AG20443 (cell line): ENCODE results near the gene MDH2.
A peak's percentile ranks its signal among the peaks of the same experiment; 100 is the strongest.
"Not testable (repeated sequence)": the region's sequence is repeated elsewhere in the genome, so short reads cannot be mapped to it uniquely, and the experiment has no call there.

Experiments
- DNase-seq: peaks from one replicate; pipeline ENCODE4 v3.0.0; 2012; ENCODE audit warnings: low spot score, mixed read lengths

The MDH2 gene

DNA sequence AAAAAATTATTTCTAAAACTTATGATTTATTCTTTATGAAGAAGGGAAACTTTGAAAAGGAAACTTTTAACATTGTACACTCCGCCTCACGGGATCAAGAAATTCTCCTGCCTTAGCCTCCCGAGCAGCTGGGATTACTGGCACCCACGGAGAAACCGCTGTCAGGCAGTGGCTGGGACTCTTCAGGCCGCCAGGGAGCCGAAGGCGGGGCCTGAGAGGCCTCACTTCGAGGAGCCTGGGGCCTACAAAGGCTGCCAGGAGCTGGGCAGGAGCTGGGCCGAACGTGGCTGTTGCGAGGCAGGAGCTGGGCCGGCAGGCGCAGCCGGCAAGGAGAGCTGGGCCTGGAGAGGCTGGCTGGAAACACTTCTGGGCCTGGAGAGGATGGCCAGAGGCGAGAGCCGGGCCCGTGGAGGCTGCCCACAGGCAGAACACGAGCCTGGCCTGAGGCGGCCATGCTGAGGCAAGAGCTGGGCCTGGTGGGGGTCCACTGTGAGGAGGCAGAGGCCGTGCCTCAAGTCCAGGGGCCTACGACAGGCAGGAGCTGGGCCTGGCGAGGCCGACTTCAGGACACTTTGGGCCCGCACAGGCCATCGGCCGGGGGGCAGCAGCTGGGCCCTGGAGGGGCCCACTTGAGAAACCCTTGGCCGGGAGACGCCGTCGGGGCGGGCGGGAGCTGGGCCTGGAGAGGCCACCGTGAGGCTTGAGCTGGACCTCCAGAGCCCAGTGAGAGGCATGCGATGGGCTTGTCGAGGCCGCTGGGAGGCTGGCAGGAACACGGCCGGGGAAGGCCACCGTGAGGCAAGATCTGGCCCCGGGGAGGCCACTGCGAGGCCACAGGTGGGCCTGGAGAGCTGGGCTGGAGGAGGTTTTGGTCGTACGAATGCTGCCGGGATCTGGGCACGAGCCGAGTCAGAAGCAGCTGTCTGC, 23.7 kb downstream of the MDH2 start:
- DNase-seq = no peak

DNA sequence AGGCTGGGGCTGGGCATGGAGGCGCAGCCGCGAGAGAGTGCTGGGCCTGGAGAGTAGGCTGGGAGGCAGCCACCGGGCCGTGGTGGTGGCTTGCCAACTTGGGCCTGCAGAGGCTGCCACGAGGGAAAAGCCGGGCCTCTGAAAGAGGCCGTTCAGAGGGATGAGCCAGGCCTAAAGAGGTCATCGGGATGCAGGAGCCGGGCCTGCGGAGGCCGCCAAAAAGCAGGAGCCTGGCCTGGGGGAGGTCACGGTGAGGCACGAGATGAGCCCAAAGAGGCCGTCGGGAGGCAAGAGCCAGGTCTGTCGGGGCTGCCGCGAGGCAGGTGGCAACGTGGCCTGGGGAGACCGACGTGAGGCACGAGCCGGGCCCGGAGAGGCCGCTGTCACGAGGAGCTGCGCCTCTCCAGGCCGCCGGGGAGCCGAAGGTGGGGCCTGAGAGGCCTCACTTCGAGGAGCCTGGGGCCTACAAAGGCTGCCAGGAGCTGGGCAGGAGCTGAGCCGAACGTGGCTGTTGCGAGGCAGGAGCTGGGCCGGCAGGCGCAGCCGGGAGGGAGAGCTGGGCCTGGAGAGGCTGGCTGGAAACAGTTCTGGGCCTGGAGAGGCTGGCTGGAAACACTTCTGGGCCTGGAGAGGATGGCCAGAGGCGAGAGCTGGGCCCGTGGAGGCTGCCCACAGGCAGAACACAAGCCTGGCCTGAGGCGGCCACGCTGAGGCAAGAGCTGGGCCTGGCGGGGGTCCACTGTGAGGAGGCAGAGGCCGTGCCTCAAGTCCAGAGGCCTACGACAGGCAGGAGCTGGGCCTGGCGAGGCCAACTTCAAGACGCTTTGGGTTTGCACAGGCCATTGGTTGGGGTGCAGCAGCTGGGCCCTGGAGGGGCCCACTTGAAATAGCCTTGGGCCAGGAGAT, 24.6 kb downstream of the MDH2 start:
- DNase-seq = no peak

DNA sequence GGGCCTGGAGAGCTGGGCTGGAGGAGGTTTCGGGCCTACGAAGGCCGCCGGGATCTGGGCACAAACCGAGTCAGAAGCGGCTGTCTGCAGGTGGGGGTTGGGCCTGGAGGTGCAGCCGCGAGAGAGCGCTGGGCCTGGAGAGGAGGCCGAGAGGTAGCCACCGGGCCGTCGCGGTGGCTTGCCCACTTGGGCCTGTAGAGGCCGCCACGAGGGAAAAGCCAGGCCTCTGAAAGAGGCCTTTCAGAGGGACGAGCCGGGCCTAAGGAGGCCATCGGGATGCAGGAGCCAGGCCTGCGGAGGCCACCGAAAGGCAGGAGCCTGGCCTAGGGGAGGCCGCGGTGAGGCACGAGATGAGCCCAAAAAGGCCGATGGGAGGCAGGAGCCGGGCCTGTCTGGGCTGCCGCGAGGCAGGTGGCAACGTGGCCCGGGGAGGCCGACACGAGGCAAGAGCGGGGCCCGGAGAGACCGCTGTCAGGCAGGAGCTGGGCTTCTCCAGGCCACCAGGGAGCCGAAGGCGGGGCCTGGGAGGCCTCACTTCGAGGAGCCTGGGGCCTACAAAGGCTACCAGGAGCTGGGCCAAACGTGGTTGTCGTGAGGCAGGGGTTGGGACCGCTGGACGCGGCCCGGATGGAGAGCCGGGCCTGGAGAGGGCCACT, 25.6 kb downstream of the MDH2 start:
- no peak for DNase-seq

DNA sequence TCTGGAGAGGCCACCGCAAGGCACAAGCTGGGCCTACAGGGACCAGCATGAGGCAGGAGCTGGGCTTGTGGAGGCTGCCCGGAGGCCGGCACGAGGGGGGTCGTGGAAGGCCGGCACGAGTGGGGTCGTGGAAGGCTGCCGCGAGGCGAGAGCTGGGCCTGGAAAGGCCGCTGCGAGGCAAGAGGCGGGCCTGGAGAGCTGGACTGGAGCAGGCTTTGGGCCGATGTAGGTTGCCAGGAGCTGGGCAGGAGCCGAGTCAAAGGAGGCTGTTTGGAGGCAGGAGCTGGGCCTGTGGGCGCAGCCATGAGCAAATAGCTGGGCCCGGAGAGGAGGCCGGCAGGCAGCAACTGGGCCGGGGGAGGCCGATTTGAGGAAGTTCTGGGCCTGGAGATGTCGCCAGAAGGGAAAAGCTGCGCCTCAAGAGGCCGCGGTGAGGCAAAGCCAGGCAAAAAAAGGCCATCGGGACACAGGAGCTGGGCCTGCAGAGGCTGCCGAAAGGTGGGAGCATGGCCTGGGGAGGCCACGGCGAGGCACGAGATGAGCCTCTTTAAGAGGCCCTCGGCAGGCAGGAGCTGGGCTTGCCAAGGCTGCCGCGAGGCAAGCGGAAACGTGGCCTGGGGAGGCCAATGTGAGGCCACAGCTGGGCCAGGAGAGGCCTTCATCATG, 26.5 kb downstream of the MDH2 start:
- DNase-seq = no peak

DNA sequence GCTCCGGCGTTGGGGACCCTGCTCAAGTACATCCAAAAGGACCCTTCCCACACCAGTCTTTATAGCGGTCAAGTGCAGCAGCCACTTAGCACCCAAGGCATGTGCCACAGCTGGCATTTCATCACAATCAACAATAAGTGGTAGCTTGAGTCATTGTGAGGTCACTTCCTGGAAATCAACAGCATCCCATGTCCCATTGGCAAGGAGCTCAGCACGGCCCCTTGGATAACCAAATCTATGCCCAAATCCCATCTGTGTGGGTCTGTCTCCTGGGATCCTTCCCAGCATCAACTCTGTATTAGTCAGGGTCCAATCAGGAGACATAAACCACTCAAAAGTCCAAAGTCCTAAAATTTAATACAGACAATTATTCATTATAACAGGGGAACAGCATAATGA, 27.1 kb downstream of the MDH2 start:
- no peak for DNase-seq

DNA sequence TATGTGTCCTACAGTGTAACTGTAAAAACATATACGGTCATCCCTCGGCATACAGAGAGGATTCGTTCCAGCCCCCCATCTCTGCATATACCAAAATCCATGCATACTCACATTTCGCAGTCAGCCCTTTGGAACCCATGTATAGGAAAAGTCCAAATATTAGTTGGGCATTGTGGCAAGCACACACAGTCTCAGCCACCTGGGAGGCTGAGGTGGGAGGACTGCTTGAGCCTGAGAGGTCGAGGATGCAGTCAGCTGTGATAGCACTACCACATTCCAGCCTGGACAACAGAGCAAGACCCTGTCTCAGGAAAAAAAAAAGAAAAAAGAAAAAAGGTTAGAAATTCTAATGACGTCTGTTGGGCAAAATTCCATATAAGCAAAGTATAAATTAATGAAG, 29.1 kb downstream of the MDH2 start:
- no peak for DNase-seq

DNA sequence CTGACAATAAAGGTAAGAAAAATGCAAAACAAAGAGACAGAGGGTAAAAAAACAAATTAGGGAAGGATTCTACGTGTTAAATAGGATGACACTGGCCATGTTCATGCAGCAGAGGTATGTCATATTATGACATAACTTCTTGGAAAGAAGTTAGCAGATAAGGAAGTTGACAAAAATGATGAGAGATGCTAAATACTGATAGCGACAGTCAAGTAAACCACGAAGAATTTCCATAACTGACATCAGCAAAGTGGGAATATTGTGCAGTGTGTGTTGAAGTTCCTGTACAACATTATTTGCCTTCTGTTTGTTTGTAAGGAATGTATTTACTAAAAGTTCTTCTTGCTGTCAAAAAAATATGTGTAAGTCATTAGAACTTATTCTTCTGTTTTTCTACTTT, 29.5 kb downstream of the MDH2 start:
- no peak for DNase-seq

DNA sequence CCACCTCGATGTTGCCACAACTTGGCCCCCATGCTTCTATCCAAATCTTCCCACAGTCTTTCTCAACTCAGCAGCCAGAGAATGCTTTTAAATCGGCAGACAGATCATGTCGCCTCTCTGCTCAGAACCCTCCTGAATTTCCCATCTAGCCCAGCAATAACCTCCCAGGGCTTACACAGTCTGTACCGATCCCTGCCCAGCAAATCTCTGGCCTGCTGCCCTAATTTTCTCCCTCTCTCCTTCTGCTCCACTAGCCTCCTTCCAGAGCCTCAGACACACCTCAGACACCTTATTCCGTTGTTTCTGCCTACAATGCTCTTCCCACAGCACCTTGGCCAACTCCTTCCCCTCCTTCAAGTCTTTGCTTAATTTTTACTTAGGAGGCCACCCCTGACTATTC, 32.3 kb downstream of the MDH2 start:
- DNase-seq = no peak

DNA sequence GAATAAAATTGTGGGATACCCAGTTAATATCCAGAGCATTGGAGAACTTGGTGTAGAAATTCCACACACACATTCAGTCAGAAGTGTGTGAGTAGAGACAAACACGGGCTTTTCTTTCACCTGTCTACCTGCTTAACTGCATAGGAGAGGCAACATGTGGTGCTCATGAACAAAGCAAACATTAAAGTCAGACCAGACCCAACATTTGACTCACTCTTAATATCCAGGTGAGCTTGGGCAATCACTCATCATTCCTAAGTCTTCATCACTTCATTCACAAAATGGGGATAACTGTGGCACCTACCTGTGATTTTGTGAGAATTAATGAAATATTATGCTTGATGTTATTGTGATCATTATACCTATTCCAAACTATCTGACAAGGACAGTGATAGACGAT, 36.2 kb downstream of the MDH2 start:
- DNase-seq = not testable (repeated sequence)

DNA sequence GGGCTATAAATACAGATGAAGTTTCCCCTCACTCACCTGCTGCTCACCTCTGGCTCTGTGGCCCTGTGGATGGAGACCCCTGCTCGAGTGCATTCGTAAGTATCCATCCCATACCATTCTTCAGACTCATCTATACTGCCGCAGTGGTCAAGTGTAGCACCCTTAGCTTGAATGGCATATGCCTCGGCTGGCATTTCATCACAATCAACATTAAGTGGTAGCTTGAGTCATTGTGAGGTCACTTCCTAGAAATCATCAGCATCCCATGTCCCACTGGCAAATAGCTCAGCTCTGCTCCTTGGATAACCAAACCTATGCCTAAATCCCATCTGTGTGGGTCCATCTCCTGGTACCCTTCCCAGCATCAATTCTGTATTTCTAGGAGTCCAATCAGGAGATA, 38.2 kb downstream of the MDH2 start:
- DNase-seq = no peak

DNA sequence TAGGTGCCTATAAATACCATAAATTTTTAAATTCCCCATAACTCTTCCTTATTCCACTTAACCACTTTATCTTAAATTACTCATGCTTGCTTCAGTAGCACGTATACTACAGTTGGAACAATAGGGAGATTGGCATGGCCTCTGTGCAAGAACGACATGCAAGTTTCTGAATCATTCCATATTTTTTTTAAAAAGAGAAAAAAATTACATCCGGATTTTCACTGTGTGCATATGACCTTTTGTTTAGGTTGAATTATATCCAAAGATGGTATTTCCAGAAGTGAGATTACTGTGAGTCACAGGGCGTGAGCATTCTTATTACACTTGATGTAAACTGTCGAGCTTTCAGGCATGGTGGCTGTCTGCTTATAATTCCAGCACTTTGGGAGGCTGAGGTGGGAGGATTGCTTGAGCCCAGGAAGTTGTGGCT, 39.5 kb downstream of the MDH2 start:
- DNase-seq = peak; percentile 28

DNA sequence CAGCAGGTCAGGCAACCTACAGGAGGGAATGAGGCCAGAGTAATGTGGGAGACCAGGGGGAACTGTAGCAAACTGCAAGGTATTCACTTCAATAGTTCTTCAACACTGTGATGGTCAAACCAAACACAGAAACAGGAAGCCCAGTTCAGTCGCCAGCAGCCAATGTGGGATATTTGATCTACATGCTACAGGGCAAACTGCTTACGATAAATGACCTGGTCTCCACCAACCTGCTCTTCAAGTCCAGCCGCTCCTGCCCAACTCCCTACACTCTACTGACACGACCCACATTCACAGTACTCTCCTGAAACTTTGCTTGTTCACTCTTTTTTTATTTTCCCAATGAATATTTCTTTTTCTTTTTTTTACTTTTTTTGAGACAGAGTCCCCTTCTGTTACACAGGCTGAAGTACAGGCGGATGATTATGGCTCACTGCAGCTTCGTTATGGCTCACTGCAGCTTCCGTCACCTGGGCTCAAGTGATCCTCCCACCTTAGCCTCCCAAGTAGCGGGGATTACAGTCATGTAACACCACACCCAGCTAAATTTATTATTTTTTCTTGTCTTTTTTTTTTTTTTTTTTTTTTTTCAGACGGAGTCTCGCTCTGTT, 42.1 kb downstream of the MDH2 start:
- DNase-seq = no peak

DNA sequence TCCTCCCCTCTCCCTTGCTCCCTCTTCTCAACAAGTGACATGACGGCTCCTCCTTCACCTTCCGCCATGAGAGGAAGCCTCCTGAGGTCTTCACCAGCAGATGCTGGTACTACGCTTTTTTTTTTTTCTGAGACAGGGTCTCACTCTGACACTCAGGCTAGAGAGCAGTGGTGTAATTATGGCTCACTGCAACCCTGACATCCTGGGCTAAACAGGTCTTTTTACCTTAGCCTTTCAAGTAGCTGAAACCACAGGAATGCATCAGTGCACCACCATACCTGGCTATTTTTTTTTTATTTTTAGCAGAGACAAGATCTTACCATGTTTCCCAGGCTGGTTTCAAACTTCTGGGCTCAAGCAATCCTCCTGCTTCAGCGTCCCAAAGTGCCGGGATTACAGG, 43.6 kb downstream of the MDH2 start:
- no peak for DNase-seq

DNA sequence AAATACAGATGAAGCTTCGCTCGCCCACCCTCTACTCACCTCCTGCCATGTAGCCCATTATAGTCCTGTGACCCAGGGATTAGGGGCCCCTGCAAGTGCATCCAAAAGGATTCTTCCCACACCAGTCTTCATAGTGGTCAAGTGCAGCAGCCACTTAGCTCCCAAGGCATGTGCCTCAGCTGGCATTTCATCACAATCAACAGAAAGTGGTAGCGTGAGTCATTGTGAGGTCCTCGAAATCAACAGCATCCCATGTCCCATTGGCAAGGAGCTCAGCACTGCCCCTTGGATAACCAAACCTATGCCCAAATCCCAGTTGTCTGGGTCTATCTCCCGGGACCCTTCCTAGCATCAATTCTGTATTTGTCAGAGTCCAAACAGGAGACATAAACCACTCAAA, 45.6 kb downstream of the MDH2 start:
- not testable (repeated sequence) for DNase-seq

DNA sequence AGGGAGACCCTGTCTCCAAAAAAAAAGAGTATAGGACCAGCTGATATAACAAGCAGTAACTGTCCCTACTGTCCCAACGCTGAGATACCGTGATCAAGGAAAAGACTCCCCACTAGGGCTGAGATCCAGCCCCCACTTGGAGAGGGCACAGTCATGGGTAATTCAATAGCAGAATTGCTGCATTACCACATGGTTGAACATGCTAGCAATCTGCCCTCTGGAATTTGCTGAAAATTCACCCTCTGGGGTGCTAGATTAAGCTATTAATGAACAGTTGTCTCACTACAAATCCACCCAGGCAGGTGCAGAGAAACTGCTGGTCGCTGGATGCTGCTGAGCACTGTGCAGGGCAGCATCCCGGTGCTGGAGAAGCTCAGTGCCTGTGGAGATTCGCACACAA, 46.4 kb downstream of the MDH2 start:
- not testable (repeated sequence) for DNase-seq

DNA sequence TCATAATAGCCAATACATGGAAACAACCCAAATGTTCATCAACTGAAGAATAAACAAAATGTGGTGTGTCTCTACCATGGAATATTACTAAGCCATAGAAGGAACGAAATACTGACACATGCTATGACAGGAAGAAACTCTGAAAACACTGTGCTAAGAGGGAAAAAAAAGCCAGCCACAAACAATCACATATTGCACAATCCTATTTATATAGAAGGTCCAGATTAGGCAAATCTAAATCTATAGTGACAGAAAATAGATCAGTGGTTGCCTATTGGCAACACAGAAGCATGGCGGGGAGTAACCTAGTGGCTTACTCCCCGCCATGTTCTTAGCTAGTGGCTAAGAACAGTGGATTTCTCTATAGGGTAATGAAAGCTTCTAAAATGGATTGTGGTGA, 48.0 kb downstream of the MDH2 start:
- DNase-seq = no peak

DNA sequence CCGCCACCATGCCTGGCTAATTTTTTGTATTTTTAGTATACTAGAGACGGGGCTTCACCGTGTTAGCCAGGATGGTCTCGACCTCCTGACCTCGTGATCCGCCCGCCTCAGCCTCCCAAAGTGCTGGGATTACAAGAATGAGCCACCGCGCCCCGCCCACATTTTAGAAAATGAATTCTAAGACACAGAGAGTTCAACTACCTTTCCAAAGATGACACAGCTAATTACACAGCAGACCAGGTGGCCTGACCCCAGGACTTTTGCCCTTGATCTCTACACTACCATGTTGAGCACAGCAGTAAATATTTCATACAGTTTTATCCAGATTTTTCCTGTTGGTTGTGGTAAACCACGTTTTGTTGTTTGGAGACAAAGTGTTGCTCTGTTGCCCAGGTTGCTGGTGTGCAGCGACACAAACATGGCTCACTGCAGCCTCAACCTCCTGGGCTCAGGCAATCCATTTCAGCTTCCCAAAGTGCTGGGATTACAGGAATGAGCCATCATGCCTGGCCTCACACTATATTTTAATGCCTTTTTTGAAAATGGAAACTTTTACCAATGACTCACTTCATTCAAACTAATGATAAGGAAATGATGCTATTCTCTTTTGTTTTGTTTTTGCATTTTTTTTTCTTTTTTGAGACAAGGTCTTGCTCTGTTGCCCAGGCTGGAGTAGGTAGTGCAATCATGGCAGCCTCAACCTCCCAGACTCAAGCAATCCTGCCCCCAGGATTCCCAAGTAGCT, 54.0 kb downstream of the MDH2 start:
- DNase-seq = not testable (repeated sequence)

DNA sequence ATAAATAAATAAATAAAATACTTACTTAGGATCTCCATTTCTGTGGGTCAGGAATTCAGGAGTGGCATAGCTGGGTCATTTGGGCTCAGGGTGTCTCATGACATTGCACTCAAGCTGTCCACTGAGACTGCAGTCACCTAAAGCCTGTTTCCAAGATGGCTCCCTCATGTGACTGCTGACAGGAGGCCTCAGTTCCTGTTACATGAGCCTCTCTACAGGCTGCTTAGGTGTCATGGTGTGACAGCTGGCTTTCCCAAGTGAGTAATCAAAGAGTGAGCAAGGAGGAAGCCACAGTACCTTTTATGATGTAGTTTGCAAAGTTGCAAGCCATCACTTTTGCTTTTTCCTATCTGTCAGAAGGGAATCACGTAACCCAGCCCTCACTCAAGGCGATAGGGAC, 55.9 kb downstream of the MDH2 start:
- not testable (repeated sequence) for DNase-seq

DNA sequence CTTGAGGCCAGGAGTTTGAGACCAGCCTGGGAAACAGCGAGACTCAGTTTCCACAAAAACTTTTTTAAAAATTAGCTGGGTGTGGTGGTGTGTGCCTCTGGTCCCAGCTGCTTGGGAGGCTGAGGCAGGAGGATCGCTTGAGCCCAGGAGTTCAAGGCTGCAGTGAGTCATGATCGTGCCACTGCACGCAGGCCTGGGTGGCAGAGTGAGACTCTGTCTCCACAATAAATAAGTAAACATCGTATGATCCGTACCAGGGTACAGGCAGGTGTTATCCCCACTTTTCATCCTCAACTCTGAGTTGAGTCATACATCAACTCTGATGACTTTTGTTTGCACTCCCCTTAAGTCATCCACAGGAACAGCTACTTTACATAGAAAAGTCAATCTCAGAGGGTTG, 58.2 kb downstream of the MDH2 start:
- not testable (repeated sequence) for DNase-seq

DNA sequence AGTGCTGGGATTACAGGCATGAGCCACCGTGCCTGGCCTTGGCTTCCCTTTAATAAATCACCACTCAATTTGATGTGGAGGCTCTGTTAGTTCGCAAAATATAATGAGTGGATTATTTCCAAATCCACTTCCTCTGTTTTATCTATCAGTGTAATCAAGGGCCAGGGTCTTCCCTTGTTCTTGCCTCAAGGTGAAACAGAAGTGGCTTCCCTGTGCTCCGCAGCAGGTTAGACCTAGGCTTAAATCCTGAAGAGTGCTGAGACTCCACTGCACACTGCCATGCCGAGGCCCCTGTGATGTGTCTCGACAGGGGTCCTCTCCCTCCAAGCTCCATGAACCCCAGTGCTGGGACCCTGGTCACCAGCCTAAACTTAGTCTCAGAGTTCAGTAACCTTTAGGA, 59.0 kb downstream of the MDH2 start:
- no peak for DNase-seq
